HCT116 (cell line): Measurements from ENCODE around the gene NMD3. TPM values are rescaled to one million over a fixed set of nuclear protein-coding genes. Genes with fewer than 3 reads are reported as not detected.

Source experiments
- ATAC-seq: fragments of 200-7000 bp; cut with Tn5 transposase; 2 replicates; pipeline ENCODE4 v1.9.1; 2020; ENCODE audit warnings: mild to moderate bottlenecking, moderate library complexity
- BruUV-seq: library from RNA; stranded (reverse); fragments of 400-500 nt; replicated peaks from 2 replicates; lab custom pipeline; 2021; lab: Mats Ljungman, UMichigan
- CTCF ChIA-PET: fragments of 300-600 bp; sonication (Branson Sonifier 250); formaldehyde crosslinking; loops from one replicate; lab custom pipeline; 2021; ENCODE audit warnings: antibody characterized with exemption; lab: Charles Lee
- POLR2A ChIA-PET: fragments of 300-600, 350-600 bp; sonication (Branson Sonifier 250); formaldehyde crosslinking; loops from one replicate; lab custom pipeline; 2021; ENCODE audit warnings: antibody characterized with exemption; lab: Charles Lee
- RAD21 ChIA-PET, 2 experiments: fragments of 300-600 bp; sonication (Branson Sonifier 250); formaldehyde crosslinking; loops; one replicate each; lab custom pipeline; 2023; ENCODE audit warnings: low total read pairs in 2 of 2; ENCODE audit not compliant: uncharacterized antibody in 2 of 2, unreplicated experiment in 2 of 2, low non-redundant PET in 1 of 2; lab: Charles Lee
- DNase-seq: peaks from one replicate; pipeline ENCODE4 v3.0.0-alpha.2; 2010; ENCODE audit warnings: low read depth, low spot score
- H2AFZ ChIP-seq: fragments of 200-600 bp; shearing (Covaris generic), sonication (generic); 2 replicates; pipeline ENCODE4 v1.6.1; 2017; ENCODE audit warnings: low read depth, mixed run types, mixed read lengths, antibody characterized with exemption, low read length; ENCODE audit not compliant: poor library complexity, severe bottlenecking
- H3K27ac ChIP-seq: 2 replicates; pipeline ENCODE4 v1.5.1; 2012; ENCODE audit warnings: low read depth, low read length
- H3K27me3 ChIP-seq: fragments of 200-600 bp; sonication (generic); 2 replicates; pipeline ENCODE4 v1.6.1; 2016; ENCODE audit warnings: mixed run types, low read length, mixed read lengths; ENCODE audit not compliant: insufficient read depth
- H3K36me3 ChIP-seq, 2 experiments: fragments of 200-500 bp in 1 of 2; fragments of 200-600 bp in 1 of 2; sonication (Bioruptor generic) in 1 of 2; sonication (generic) in 1 of 2; 2 replicates each; pipeline versions ENCODE4 v1.5.1 to v1.6.1; 2014 to 2016; ENCODE audit warnings: low read length in 2 of 2, inconsistent platforms in 1 of 2, mixed read lengths in 1 of 2, mixed run types in 1 of 2; ENCODE audit not compliant: insufficient read depth in 2 of 2, control insufficient read depth in 1 of 2
- H3K4me1 ChIP-seq, 2 experiments: fragments of 200-600 bp in 1 of 2; sonication (generic) in 1 of 2; 2 replicates each; pipeline versions ENCODE4 v1.5.1 to v1.6.1; 2012 to 2017; ENCODE audit warnings: low read length in 2 of 2, inconsistent platforms in 1 of 2, mild to moderate bottlenecking in 1 of 2, mixed read lengths in 1 of 2, mixed run types in 1 of 2, moderate library complexity in 1 of 2; ENCODE audit not compliant: insufficient read depth in 2 of 2, control insufficient read depth in 1 of 2
- H3K4me2 ChIP-seq: fragments of 200-600 bp; sonication (generic); 2 replicates; pipeline ENCODE4 v1.6.1; 2017; ENCODE audit warnings: mixed run types, low read length, mixed read lengths
- H3K4me3 ChIP-seq, 2 experiments: fragments of 200-600 bp in 1 of 2; sonication (generic) in 1 of 2; replicated peaks in 1 of 2; 2 replicates each; pipeline ENCODE4 v1.5.1; 2011 to 2016; ENCODE audit warnings: low read length in 2 of 2, control low read depth in 1 of 2, low read depth in 1 of 2, mild to moderate bottlenecking in 1 of 2, mixed read lengths in 1 of 2, mixed run types in 1 of 2
- H3K79me2 ChIP-seq: fragments of 200-600 bp; sonication (generic); 2 replicates; pipeline ENCODE4 v1.6.1; 2017; ENCODE audit warnings: mild to moderate bottlenecking, mixed run types, low read length, moderate library complexity, mixed read lengths; ENCODE audit not compliant: insufficient read depth
- H3K9ac ChIP-seq: fragments of 200-600 bp; sonication (generic); 2 replicates; pipeline ENCODE4 v1.6.1; 2016; ENCODE audit warnings: low read length, mixed read lengths
- H3K9me2 ChIP-seq: fragments of 200-600 bp; sonication (generic), shearing (Covaris generic); 2 replicates; pipeline ENCODE4 v1.6.1; 2017; ENCODE audit warnings: mixed run types, mild to moderate bottlenecking, moderate library complexity; ENCODE audit not compliant: insufficient read depth
- H3K9me3 ChIP-seq, 2 experiments: fragments of 200-500 bp in 1 of 2; fragments of 200-600 bp in 1 of 2; sonication (Bioruptor generic) in 1 of 2; sonication (generic) in 1 of 2; 2 replicates each; pipeline ENCODE4 v1.6.1; 2014 to 2017; ENCODE audit warnings: low read length in 2 of 2, mixed read lengths in 2 of 2, inconsistent platforms in 1 of 2, low read depth in 1 of 2, mild to moderate bottlenecking in 1 of 2, mixed run types in 1 of 2, moderate library complexity in 1 of 2; ENCODE audit not compliant: control insufficient read depth in 1 of 2, insufficient read depth in 1 of 2
- H4K20me1 ChIP-seq: fragments of 200-600 bp; sonication (generic), shearing (Covaris generic); 2 replicates; pipeline ENCODE4 v1.6.1; 2017; ENCODE audit warnings: mixed run types, mild to moderate bottlenecking, moderate library complexity; ENCODE audit not compliant: insufficient read depth
- EGR1 ChIP-seq: IDR thresholded peaks from 2 replicates; pipeline ENCODE4 v1.6.1; 2012; ENCODE audit warnings: low read depth
- ELF1 ChIP-seq: IDR thresholded peaks from 2 replicates; pipeline ENCODE4 v1.6.1; 2012; ENCODE audit warnings: low read depth, borderline replicate concordance
- POLR2A ChIP-seq: IDR thresholded peaks from 2 replicates; pipeline ENCODE4 v1.7.0; 2011; ENCODE audit warnings: borderline replicate concordance; ENCODE audit not compliant: insufficient read depth, insufficient read length; ENCODE audit errors: extremely low read depth
- POLR2AphosphoS5 ChIP-seq: IDR thresholded peaks from 2 replicates; pipeline ENCODE4 v1.6.1; 2011; ENCODE audit warnings: mild to moderate bottlenecking, low read depth, low read length, moderate library complexity
- TCF7L2 ChIP-seq: IDR thresholded peaks from 2 replicates; pipeline ENCODE4 v1.7.0; 2011; ENCODE audit warnings: borderline replicate concordance, inconsistent platforms; ENCODE audit not compliant: insufficient read depth, insufficient read length; ENCODE audit errors: extremely low read depth
- intact Hi-C: fragments of 100-400 bp; cut with micrococcal nuclease; formaldehyde crosslinking; loops from 2 replicates; pipeline ENCODE4 v1.10.0; 2022
- total RNA-seq: library from RNA; stranded (reverse); gene quantifications from one replicate; pipeline ENCODE4 v1.2.1, GENCODE V29; 2021; ENCODE audit not compliant: unreplicated experiment
- TF ChIP-seq, protein P1 (sequence below): IDR thresholded peaks from 2 replicates; pipeline ENCODE4 v1.6.1; 2011; ENCODE audit warnings: mild to moderate bottlenecking, low read length, moderate library complexity; ENCODE audit not compliant: insufficient replicate concordance; ENCODE audit errors: extremely low read depth
- TF ChIP-seq, protein P2 (sequence below), 3 experiments: fragments of 200-600 bp in 1 of 3; sonication (generic) in 1 of 3; IDR thresholded peaks in 2 of 3; conservative IDR thresholded peaks in 1 of 3; 2 replicates each; pipeline ENCODE4 v1.5.1; 2012 to 2017; ENCODE audit warnings: low read depth in 2 of 3, low read length in 2 of 3, antibody characterized with exemption in 1 of 3, borderline replicate concordance in 1 of 3, control low read depth in 1 of 3, mild to moderate bottlenecking in 1 of 3, mixed read lengths in 1 of 3, mixed run types in 1 of 3, moderate library complexity in 1 of 3; ENCODE audit not compliant: insufficient read depth in 1 of 3

Gene NMD3
- total RNA-seq, 1 experiment from 2014 or later: 85.2 TPM

GRCh38 chr3:161221806-161222600 is 892 bp downstream of the NMD3 start:
- Histone ChIP-seq H3K9ac (peak overlapping the region; percentile 90), H3K4me2 (peak overlapping the region; percentile 83), H3K27ac (peak overlapping the region; percentile 83), H3K27me3 (no peaks in the 10 kb centered on the region), H4K20me1 (0 out of 2 replicates have a peak, but pooled peaks cover 3% of the 10 kb centered on the region), H3K4me3 (peak overlapping the region; percentile 88), H3K79me2 (peaks cover 59% of the 10 kb centered on the region), H3K36me3 (peaks cover 16 to 33% of the 10 kb centered on the region in 2 experiments), H2AFZ (no peak overlapping the region), H3K9me3 (no peaks in the 10 kb centered on the region), H3K4me1 (peaks cover 6 to 23% of the 10 kb centered on the region in 2 experiments), H3K9me2 (no peaks in the 10 kb centered on the region)
- TF ChIP-seq, protein P1, sequence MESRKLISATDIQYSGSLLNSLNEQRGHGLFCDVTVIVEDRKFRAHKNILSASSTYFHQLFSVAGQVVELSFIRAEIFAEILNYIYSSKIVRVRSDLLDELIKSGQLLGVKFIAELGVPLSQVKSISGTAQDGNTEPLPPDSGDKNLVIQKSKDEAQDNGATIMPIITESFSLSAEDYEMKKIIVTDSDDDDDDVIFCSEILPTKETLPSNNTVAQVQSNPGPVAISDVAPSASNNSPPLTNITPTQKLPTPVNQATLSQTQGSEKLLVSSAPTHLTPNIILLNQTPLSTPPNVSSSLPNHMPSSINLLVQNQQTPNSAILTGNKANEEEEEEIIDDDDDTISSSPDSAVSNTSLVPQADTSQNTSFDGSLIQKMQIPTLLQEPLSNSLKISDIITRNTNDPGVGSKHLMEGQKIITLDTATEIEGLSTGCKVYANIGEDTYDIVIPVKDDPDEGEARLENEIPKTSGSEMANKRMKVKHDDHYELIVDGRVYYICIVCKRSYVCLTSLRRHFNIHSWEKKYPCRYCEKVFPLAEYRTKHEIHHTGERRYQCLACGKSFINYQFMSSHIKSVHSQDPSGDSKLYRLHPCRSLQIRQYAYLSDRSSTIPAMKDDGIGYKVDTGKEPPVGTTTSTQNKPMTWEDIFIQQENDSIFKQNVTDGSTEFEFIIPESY: no peak
- ChIA-PET CTCF (interaction anchor here (0.7 kb wide), 1 partner anchor 633 kb away, joined by 3 read pairs; no protein-coding TSS in a partner anchor), RAD21 (no interaction called here), POLR2A (interaction anchor here (0.7 to 1.7 kb wide), 3 partner anchors 10 to 108 kb away, joined by 3 to 6 read pairs (median 3); no protein-coding TSS in a partner anchor)
- BruUV-seq: no TSS peak
- ATAC-seq: no peak
- DNase-seq: no peak
- intact Hi-C loops: loop anchor here (10.0 kb wide), 1 partner anchor 647 kb away; no protein-coding TSS in a partner anchor

- no peak overlapping the region for H2AFZ ChIP-seq
- peaks cover 21 to 36% of the 10 kb centered on the region in 2 experiments for H3K36me3 ChIP-seq
- H4K20me1 ChIP-seq: 0 out of 2 replicates have a peak, but pooled peaks cover 3% of the 10 kb centered on the region
- no peaks in the 10 kb centered on the region for H3K9me2 ChIP-seq
- peaks cover 6 to 16% of the 10 kb centered on the region in 2 experiments for H3K4me1 ChIP-seq
- intact Hi-C loops: loop anchor here (10.0 kb wide), 1 partner anchor 648 kb away; no protein-coding TSS in a partner anchor
- no peak overlapping the region for H3K27ac ChIP-seq
- DNase-seq (no peak), ATAC-seq (no peak)
- peak overlapping the region in 1 of 2 experiments; percentile 88; a peak in 2 of 4 replicates for H3K4me3 ChIP-seq
- no peaks in the 10 kb centered on the region for H3K9me3 ChIP-seq
- peaks cover 65% of the 10 kb centered on the region for H3K79me2 ChIP-seq
- RAD21 ChIA-PET: no interaction called here
- BruUV-seq: no TSS peak
- H3K4me2 ChIP-seq: peak overlapping the region; percentile 83
- CTCF ChIA-PET: no interaction called here
- no peaks in the 10 kb centered on the region for H3K27me3 ChIP-seq
- H3K9ac ChIP-seq: no peak overlapping the region; the same call in 1 of the 2 replicates
- POLR2A ChIA-PET: interaction anchor here (0.7 kb wide), 2 partner anchors 13 to 109 kb away, joined by 3 read pairs; no protein-coding TSS in a partner anchor
- no peak for TF ChIP-seq POLR2A
- TF ChIP-seq, protein P1: no peak
- TF ChIP-seq TCF7L2: no peak
- TF ChIP-seq EGR1: no peak
- no peak for TF ChIP-seq ELF1
- TF ChIP-seq, protein P2, sequence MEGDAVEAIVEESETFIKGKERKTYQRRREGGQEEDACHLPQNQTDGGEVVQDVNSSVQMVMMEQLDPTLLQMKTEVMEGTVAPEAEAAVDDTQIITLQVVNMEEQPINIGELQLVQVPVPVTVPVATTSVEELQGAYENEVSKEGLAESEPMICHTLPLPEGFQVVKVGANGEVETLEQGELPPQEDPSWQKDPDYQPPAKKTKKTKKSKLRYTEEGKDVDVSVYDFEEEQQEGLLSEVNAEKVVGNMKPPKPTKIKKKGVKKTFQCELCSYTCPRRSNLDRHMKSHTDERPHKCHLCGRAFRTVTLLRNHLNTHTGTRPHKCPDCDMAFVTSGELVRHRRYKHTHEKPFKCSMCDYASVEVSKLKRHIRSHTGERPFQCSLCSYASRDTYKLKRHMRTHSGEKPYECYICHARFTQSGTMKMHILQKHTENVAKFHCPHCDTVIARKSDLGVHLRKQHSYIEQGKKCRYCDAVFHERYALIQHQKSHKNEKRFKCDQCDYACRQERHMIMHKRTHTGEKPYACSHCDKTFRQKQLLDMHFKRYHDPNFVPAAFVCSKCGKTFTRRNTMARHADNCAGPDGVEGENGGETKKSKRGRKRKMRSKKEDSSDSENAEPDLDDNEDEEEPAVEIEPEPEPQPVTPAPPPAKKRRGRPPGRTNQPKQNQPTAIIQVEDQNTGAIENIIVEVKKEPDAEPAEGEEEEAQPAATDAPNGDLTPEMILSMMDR (IDR thresholded peaks at IDR 0.05 in 2 of 3, conservative IDR thresholded peaks at IDR 0.05 in 1 of 3; ENCODE audit: borderline replicate concordance in 1 of 3, insufficient read depth in 1 of 3, low read depth in 2 of 3, low read length in 2 of 3): no peak
- TF ChIP-seq POLR2AphosphoS5: no peak
Observed at GRCh38 chr3:161222662-161223061, 1.6 kb downstream of the NMD3 start.
